HG02678 (cell line): ENCODE results near the gene CITED2.

Source experiments
- ATAC-seq: cut with Tn5 transposase; IDR thresholded peaks from one replicate; pipeline ENCODE4 v1.9.1; 2021; ENCODE audit warnings: mild to moderate bottlenecking, moderate library complexity; ENCODE audit not compliant: unreplicated experiment

The CITED2 gene

DNA sequence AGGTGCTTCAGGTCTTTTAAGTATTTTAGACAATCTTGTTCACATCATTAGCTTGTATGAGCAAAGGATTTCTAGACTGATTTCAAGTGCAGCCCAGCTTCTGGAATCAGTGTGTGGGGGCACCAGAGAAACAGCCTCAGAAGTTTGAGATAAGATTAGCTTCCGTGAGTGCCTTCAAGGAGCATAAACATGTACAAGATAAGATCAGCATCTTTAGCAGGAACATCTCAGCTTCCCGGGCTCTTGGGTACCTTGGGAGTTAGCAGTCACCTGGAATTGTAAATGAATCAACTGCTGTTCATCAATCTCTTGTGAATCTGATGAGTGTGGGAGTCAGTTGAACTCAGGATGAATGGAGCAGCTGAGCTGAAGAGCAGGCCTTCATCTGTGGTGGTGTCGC, 12.0 kb upstream of the CITED2 start:
- no peak for ATAC-seq

- no peak for ATAC-seq
These were observed 6.9 kb upstream of the CITED2 start for GRCh38 chr6:139381216-139381865.

DNA sequence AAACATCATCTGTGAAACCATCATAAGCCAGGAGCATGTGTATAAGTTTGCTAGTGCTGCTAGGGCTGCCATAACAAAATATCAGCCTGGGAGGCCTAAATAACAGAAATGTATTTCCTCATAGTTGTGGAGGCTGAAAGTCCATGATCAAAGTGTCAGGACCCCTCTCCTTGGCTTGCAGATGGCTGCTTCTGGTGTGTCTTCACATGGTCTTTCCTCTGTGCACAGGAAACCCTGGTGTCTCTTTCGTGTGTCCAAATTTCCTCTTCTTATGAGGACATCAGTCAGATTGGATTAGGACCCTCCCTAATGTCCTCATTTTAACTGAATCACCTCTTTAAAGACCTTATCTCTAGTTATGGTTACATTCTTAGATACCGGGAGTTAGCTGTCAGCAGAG, 6.2 kb upstream of the CITED2 start:
- ATAC-seq: no peak

DNA sequence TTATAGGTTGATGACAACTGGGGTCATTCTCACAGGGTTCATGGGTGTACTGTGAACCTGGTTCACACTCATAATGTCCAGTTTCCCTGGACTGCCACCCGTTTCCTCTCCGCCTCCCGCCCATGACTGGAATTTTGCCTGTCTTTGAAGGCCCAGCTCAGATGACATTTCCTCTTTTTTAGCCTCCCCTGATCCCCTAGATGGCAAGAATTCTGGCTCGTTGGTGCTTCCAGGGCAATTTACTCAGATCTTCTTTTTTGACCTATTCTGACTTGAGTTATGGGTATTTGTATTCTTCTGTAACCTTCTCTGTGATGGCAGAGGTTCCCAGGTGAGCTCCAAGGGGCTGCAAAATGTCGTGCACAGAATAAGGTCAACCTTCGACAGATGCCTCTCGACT, 5.7 kb upstream of the CITED2 start:
- no peak for ATAC-seq

DNA sequence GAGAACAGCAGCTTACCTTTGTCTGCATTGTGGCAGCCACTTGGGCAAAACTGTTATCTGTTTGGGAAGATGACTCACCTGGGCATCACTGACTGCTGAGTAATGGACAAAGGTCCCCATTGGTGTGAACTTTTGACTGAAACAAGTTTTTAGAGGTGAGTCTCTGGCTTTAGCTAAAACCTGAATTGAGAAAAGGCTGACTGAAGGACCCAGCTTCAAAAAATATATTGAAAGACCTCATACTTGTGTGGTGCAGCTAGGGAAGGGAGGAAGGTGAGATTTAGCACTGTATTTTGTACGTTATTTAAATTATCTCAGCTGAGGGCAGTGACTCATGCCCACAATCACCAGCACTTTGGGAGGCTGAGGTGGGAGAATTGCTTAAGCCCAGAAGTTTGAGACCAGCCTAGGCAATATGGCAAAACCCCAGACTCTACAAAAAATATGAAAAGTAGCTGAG, 4.5 kb upstream of the CITED2 start:
- ATAC-seq: no peak

DNA sequence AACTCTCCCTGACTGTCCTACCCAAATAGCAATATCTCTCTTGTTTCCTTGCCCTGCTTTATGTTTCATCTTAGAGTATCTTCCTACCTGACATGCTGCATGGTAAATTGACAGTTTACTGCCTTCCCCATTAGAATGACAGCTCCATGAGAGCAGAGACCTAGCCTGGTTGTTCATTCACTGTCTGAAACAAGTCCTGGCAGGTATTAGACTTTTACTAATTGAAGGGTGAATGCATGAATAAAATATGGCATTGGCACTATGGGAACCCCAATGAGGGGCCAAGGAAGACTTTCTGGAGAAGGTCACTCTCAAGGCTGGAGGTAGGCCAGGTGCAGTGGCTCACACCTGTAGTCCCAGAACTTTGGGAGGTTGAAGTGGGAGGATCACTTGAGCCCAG, 3.8 kb upstream of the CITED2 start:
- no peak for ATAC-seq

GRCh38 chr6:139376604-139377218, 2.3 kb upstream of the CITED2 start:
- no peak for ATAC-seq

DNA sequence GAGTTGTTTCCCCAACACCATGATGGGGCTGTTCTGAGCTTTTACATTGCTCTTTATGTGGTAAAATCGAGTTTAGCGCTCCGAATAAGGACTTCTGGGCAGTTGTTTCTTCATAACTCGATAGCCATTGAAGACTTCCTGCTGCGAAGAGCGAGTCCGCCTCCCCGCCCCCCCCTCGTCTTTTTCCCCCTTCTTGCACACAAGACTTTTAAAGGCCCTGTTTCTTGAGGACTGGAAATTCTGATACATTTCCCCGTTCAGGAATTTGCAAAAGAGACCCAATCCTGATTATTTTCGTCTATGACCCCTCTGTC, 1.5 kb upstream of the CITED2 start:
- ATAC-seq: no peak

GRCh38 chr6:139375226-139376016, 973 bp upstream of the CITED2 start:
- peak; percentile 60 for ATAC-seq

- no peak for ATAC-seq
These were observed 506 bp downstream of the CITED2 start for GRCh38 chr6:139373928-139374356.

DNA sequence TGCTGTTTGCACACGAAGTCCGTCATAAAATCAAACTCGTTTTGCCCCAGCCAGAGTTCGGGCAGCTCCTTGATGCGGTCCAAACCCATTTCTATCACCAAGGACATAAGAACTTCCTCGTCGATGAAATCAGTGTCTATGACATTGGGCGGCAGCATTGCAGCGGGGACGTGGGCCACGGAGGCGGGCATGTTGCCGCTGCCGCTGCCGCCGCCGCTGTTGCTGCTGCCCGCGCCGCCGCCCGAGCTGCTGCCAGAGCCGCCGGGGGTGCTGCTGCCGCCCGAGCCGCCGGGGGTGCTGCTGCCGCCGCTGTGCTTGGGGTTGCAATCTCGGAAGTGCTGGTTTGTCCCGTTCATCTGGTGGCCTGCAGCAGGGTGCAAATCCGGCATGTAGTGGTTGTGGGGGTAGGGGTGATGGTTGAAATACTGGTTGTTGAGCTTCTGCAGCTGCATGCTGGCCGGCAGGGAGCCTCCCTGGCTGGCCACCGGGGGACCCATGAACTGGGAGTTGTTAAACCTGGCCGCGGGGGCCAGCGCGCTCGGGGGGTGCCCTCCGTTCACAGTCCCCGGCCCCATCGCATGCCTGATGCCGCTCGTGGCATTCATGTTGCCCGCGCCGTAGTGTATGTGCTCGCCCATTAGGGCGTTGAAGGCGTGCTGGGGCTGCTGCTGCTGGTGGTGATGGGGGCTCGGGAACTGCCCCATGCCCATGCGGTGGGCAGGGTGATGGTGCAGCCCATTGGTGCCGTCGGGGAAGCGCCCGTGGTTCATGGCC, 1.1 kb downstream of the CITED2 start:
- ATAC-seq: peak; percentile 26

DNA sequence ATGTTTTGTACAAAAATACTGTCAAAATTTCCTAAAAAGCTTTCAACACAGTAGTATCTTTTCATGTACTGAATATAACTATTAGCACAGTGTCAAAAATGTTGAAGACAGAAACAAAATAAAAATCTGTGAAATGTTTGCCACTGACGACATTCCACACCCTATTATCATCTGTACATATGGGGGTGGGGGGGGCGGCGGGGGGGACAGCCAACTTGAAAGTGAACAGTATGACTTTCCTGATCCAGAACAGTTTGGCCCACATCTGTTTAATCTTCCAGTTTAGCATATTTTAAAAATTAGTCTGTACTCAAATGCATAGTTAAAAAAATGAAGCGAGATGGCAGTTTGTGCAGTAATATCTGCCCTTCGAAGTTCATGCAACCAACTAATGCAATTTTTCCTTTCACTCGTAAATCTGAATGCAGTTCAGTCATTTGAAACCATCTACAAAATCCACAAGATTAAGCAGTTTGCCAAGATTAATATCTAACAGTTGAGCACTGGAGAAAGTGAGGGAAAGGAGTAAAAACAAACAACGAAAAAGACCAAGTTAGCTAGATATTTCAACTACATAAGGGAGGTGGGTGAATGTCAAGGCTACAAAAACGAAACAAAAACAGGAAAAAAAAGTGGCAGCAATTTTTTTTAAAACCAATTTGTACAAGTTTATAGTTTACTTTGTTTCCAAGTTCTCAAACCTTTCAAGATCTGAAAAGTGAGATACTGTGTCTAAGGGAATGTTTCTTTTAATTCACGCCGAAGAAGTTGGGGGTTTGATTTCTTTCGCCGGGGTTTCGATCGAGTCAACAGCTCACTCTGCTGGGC, 1.9 kb downstream of the CITED2 start:
- no peak for ATAC-seq

- no peak for ATAC-seq
These were observed 2.8 kb downstream of the CITED2 start for GRCh38 chr6:139371421-139372203.

DNA sequence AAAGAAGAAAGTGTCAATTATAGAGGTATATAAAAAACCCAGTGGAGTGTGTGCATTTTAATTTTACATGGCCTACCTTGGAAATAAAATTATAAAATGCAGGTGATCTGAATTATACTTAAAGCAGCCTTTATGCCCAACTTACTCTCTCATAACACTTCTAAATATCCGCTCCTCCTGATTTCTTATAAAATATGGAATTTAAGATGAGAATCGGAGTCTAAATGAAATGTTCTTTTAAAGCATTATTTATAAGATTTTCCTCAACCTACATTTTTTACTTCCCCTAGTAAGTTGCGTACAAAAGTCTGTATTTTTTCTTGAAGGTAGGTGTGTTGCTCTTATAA, 3.5 kb downstream of the CITED2 start:
- ATAC-seq: no peak

DNA sequence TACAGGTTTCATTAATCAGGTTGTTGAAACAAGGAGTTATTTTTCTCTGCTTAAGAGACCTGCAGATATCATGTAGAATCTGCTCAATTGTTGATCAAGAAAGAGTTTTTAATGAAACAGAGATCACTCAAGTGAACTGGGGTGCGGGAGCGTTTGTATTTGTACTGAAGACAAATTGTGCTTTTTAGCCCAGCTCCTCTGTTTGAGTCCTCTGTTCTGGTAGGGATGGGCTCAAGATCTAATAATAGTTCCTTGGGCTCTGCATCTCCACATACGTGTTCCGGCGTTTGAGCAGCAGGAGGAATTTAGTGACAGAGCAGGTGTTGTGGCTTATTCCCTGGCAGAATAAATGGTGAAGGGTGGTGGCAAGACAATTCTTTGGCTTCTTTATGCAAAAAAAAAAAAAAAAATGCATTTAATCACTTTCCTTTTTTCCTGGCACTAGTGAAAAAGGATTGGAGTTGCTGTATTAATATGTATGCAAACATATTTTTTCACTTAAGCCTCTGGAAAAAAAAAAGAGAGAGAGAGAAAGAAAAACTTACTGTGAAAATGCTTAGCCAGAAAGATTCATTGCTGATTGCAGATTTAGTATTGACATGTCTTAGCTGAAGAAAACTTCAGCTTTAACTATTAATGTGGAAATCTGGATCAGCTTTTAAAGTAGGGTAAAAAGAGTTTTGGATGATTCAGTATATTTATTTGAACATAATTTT, 4.0 kb downstream of the CITED2 start:
- ATAC-seq: no peak

- no peak for ATAC-seq
These were observed 4.7 kb downstream of the CITED2 start for GRCh38 chr6:139369568-139370282.

DNA sequence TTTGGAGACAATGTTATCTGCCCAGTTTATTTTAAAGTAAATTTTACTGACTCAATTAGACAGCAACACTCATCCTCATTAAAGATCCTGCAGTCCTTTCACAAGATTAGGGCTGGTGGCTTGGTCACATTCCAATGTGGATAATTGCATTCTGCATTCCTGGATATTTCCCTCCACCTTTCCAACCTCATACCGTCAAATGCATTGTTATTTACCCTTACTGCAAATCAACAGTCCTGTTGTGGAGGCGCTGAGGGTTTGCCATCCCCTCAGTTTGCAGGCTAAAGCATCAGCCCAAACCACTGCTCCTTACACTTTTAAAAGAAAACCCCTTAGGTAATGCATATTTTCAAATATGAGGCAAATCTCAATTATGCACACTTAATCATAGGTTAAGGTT, 5.4 kb downstream of the CITED2 start:
- ATAC-seq: no peak

- no peak for ATAC-seq
These were observed 5.8 kb downstream of the CITED2 start for GRCh38 chr6:139368661-139369060.
